ENCODE measurements around the gene NFAM1. TPM values are rescaled to one million over a fixed set of nuclear protein-coding genes. Genes with fewer than 3 reads are reported as not detected.

The NFAM1 gene
- total and polyA plus RNA-seq, 2 donors (not counting 3 experiments of a cell fraction or from before 2014, with no cell fraction given) = not detected

DNA sequence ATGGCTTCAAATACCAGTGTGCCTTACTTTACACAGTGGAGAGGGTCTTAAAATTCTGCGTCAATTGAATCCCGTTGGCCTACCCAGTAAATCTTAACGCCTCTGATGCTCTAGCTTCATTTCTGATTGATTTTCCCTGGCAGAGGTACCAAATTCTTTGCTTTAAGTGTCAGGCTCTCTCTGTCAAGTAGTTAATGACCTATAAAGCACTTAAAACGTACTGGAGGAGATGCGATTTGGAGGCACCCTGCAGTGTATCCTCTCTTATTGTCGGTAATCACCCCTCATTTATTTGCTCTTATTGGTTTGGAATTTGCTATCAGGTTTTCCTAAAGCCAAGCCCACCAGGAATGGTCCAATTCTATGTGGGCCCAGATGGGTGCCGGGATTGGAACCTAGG is 59.2 kb downstream of the NFAM1 start:
- Histone ChIP-seq H3K36me3 (ENCODE audit: control insufficient read depth in 2 of 2, extremely low read depth in 1 of 2, insufficient read depth in 2 of 2, low read length in 2 of 2) (no peaks in the 10 kb centered on the region), H3K9me1 (replicated peaks; ENCODE audit: control insufficient read depth, extremely low read depth, insufficient read depth, low read length) (no peaks in the 10 kb centered on the region), H3K9ac (replicated peaks; ENCODE audit: extremely low read depth, insufficient read depth, low read length) (no peak overlapping the region), H3K79me2 (ENCODE audit: control insufficient read depth, insufficient read depth, low read length) (no peaks in the 10 kb centered on the region), H3K4me2 (ENCODE audit: insufficient read depth, low read length) (no peak overlapping the region), H3K27me3 (ENCODE audit: control insufficient read depth in 2 of 2, insufficient read depth in 2 of 2, low read length in 2 of 2) (peaks cover 8 to 12% of the 10 kb centered on the region in 2 experiments), H4K20me1 (replicated peaks; ENCODE audit: control insufficient read depth, extremely low read depth, insufficient read depth, low read length) (no peaks in the 10 kb centered on the region), H2AFZ (ENCODE audit: low read depth, low read length) (no peak overlapping the region), H3K4me3 (replicated peaks in 1 of 3; ENCODE audit: insufficient read depth in 1 of 3, low read depth in 1 of 3, low read length in 3 of 3) (no peak overlapping the region), H3K9me3 (replicated peaks; ENCODE audit: control insufficient read depth, insufficient read depth, low read length) (no peaks in the 10 kb centered on the region), H3K27ac (ENCODE audit: insufficient read depth, low read depth, low read length) (no peak overlapping the region), H3K4me1 (ENCODE audit: control insufficient read depth, extremely low read depth, insufficient read depth, low read length) (peaks cover 11% of the 10 kb centered on the region)
- intact Hi-C loops (cut with micrococcal nuclease) (no loop called here), dilution Hi-C loops (cut with MboI; ENCODE audit: extremely low pct_ligation_motif_present, low sequenced_read_pairs) (no loop called here)
- TF ChIP-seq, protein P1, sequence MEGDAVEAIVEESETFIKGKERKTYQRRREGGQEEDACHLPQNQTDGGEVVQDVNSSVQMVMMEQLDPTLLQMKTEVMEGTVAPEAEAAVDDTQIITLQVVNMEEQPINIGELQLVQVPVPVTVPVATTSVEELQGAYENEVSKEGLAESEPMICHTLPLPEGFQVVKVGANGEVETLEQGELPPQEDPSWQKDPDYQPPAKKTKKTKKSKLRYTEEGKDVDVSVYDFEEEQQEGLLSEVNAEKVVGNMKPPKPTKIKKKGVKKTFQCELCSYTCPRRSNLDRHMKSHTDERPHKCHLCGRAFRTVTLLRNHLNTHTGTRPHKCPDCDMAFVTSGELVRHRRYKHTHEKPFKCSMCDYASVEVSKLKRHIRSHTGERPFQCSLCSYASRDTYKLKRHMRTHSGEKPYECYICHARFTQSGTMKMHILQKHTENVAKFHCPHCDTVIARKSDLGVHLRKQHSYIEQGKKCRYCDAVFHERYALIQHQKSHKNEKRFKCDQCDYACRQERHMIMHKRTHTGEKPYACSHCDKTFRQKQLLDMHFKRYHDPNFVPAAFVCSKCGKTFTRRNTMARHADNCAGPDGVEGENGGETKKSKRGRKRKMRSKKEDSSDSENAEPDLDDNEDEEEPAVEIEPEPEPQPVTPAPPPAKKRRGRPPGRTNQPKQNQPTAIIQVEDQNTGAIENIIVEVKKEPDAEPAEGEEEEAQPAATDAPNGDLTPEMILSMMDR (IDR thresholded peaks at IDR 0.05; ENCODE audit: extremely low read depth in 1 of 2, insufficient read depth in 1 of 2, low read depth in 1 of 2, low read length in 2 of 2) = no peak
- TF ChIP-seq FOS (IDR thresholded peaks at IDR 0.05; ENCODE audit: borderline replicate concordance, insufficient read depth, low read length) = no peak
- no peak for TF ChIP-seq POLR2AphosphoS5 (IDR thresholded peaks at IDR 0.05; ENCODE audit: insufficient read depth, low read depth, low read length)
- no peak for TF ChIP-seq JUN (IDR thresholded peaks at IDR 0.05; ENCODE audit: borderline replicate concordance, insufficient read depth, insufficient read length, low read depth)
- BruUV-seq (replicated peaks) = no TSS peak
- CTCF ChIA-PET = interaction anchor here (1.4 kb wide), 2 partner anchors 27 to 71 kb away, joined by 3 to 4 read pairs; no protein-coding TSS in a partner anchor
- no peak for DNase-seq (ENCODE audit: low read depth, low spot score)
- FAIRE-seq = no peak
- POLR2A ChIA-PET = no interaction called here

DNA sequence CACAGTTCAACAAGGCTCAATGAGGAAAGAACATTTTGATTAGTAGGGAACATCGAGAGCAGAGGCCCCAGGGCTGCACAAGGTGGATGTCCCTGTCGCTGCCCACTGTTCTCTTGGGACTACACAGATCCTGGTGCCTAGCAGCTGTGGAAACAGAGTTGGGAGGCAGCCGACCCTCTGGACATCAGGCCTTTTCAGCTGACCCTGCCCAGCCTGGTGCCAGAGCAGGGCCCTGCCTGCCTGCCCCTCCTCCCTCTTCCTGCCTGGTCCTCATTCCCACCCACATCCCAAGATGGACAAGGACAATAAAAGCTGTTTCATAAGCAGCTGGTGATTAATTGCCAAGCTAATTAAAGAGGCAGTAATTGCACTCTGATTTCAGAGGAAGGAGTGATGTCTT is 60.7 kb downstream of the NFAM1 start:
- H3K4me1 ChIP-seq (ENCODE audit: control insufficient read depth, extremely low read depth, insufficient read depth, low read length) = peaks cover 11% of the 10 kb centered on the region
- no TSS peak for BruUV-seq (replicated peaks)
- no peak overlapping the region for H3K27ac ChIP-seq (ENCODE audit: insufficient read depth, low read depth, low read length)
- no peaks in the 10 kb centered on the region for H3K9me1 ChIP-seq (replicated peaks; ENCODE audit: control insufficient read depth, extremely low read depth, insufficient read depth, low read length)
- ChIA-PET POLR2A (no interaction called here), CTCF (interaction anchor here (1.4 kb wide), 2 partner anchors 25 to 72 kb away, joined by 3 to 4 read pairs; no protein-coding TSS in a partner anchor)
- H3K9ac ChIP-seq (replicated peaks; ENCODE audit: extremely low read depth, insufficient read depth, low read length) = no peak overlapping the region
- no peak overlapping the region for H3K4me2 ChIP-seq (ENCODE audit: insufficient read depth, low read length)
- intact Hi-C loops (cut with micrococcal nuclease) = no loop called here
- H3K79me2 ChIP-seq (ENCODE audit: control insufficient read depth, insufficient read depth, low read length) = no peaks in the 10 kb centered on the region
- no peak for FAIRE-seq
- H3K27me3 ChIP-seq (ENCODE audit: control insufficient read depth in 2 of 2, insufficient read depth in 2 of 2, low read length in 2 of 2) = peaks cover 22 to 26% of the 10 kb centered on the region in 2 experiments
- dilution Hi-C loops (cut with MboI; ENCODE audit: extremely low pct_ligation_motif_present, low sequenced_read_pairs) = no loop called here
- H4K20me1 ChIP-seq (replicated peaks; ENCODE audit: control insufficient read depth, extremely low read depth, insufficient read depth, low read length) = no peaks in the 10 kb centered on the region
- H3K36me3 ChIP-seq (ENCODE audit: control insufficient read depth in 2 of 2, extremely low read depth in 1 of 2, insufficient read depth in 2 of 2, low read length in 2 of 2) = no peaks in the 10 kb centered on the region
- no peaks in the 10 kb centered on the region for H3K9me3 ChIP-seq (replicated peaks; ENCODE audit: control insufficient read depth, insufficient read depth, low read length)
- DNase-seq (ENCODE audit: low read depth, low spot score) = no peak
- no peak overlapping the region for H3K4me3 ChIP-seq (replicated peaks in 1 of 3; ENCODE audit: insufficient read depth in 1 of 3, low read depth in 1 of 3, low read length in 3 of 3)
- no peak overlapping the region for H2AFZ ChIP-seq (ENCODE audit: low read depth, low read length)
- TF ChIP-seq POLR2A (IDR thresholded peaks at IDR 0.05; ENCODE audit: low read depth, low read length) (no peak), POLR2AphosphoS5 (IDR thresholded peaks at IDR 0.05; ENCODE audit: insufficient read depth, low read depth, low read length) (no peak), JUN (IDR thresholded peaks at IDR 0.05; ENCODE audit: borderline replicate concordance, insufficient read depth, insufficient read length, low read depth) (no peak), EZH2 (IDR thresholded peaks at IDR 0.05; ENCODE audit: borderline replicate concordance, low read depth, low read length, severe bottlenecking) (no peak), MYC (IDR thresholded peaks at IDR 0.05; ENCODE audit: low read depth, low read length) (no peak), FOS (IDR thresholded peaks at IDR 0.05; ENCODE audit: borderline replicate concordance, insufficient read depth, low read length) (no peak), GATA2 (IDR thresholded peaks at IDR 0.05; ENCODE audit: insufficient read depth, insufficient read length, low read depth, low read length) (no peak)

Measured in endothelial cell of umbilical vein (primary cell).